Transverse colon (tissue), 4 donors: ENCODE data around the gene DEK. TPM values are rescaled to one million over a fixed set of nuclear protein-coding genes. Genes with fewer than 3 reads are reported as not detected.

Source experiments
- DNase-seq: peaks from one replicate; pipeline ENCODE4 v3.0.0-alpha.2; 2019
- H3K27ac ChIP-seq, 4 donors: fragments of 200-600 bp; sonication (generic); 2 replicates each; pipeline ENCODE4 v1.5.1; 2016 to 2018; ENCODE audit warnings: inconsistent platforms in 4 of 4
- H3K27me3 ChIP-seq: fragments of 200-600 bp; sonication (generic); 2 replicates; pipeline ENCODE4 v1.5.1; 2017; ENCODE audit warnings: inconsistent platforms
- H3K36me3 ChIP-seq, 4 donors: fragments of 200-600 bp; sonication (generic); 2 replicates each; pipeline ENCODE4 v1.5.1; 2017 to 2019; ENCODE audit warnings: inconsistent platforms in 4 of 4
- H3K4me1 ChIP-seq, 4 donors: fragments of 200-600 bp; sonication (generic); 2 replicates each; pipeline ENCODE4 v1.5.1; 2017 to 2020; ENCODE audit warnings: inconsistent platforms in 4 of 4
- H3K4me3 ChIP-seq, 4 donors: fragments of 200-600 bp; sonication (generic); 1 replicate in 1 of 4; 2 replicates in 3 of 4; pipeline versions ENCODE4 v1.5.1 to v1.6.1; 2017 to 2019; ENCODE audit warnings: inconsistent platforms in 4 of 4
- H3K9me3 ChIP-seq, 2 donors: fragments of 200-600 bp; sonication (generic); 2 replicates each; pipeline ENCODE4 v1.5.1; 2017 to 2019; ENCODE audit warnings: inconsistent platforms in 2 of 2
- EP300 ChIP-seq: sonication (generic); formaldehyde crosslinking; IDR thresholded peaks from one replicate; pipeline ENCODE4 v1.6.1; 2017; ENCODE audit warnings: antibody characterized with exemption, low read depth
- POLR2A ChIP-seq: fragments of 450-650 bp; IDR thresholded peaks from one replicate; pipeline ENCODE4 v1.6.1; 2016; ENCODE audit warnings: antibody characterized with exemption, mild to moderate bottlenecking, moderate library complexity
- POLR2AphosphoS5 ChIP-seq, 3 donors: sonication (generic); formaldehyde crosslinking; IDR thresholded peaks; one replicate each; pipeline ENCODE4 v1.6.1; 2016; ENCODE audit warnings: antibody characterized with exemption in 3 of 3
- WGBS, 2 donors: methylation state at CpG; one replicate each; pipeline ENCODE4 v1.1.5; 2018; ENCODE audit warnings: low coverage in 1 of 2; 5-methylcytosine and 5-hydroxymethylcytosine counted together
- in situ Hi-C, 4 donors: fragments of 200-750 bp; cut with MboI; loops; one replicate each; pipeline versions ENCODE4 v1.15.0 to v1.15.1; 2017; ENCODE audit warnings: low sequenced_read_pairs in 3 of 4, low pct_ligation_motif_present in 1 of 4, low pct_unique_long_range_greater_than_20kb in 1 of 4
- intact Hi-C: fragments of 100-400 bp; cut with DNase I; formaldehyde crosslinking; loops from one replicate; pipeline ENCODE4 v1.15.1; 2023; ENCODE audit warnings: low total_unique reads
- total RNA-seq, 4 donors: library from RNA; depleted of rRNA; stranded (reverse); fragments of >200 nt; gene quantifications; one replicate each; pipeline ENCODE4 v1.1.0, GENCODE V29; 2016
- TF ChIP-seq, protein P1 (sequence below), 5 experiments: fragments of 200-600 bp in 3 of 5; fragments of 450-650 bp in 2 of 5; sonication (generic) in 3 of 5; IDR thresholded peaks; 1 replicate in 2 of 5; 2 replicates in 3 of 5; pipeline ENCODE4 v1.5.1; 2016 to 2017; ENCODE audit warnings: antibody characterized with exemption in 5 of 5, inconsistent platforms in 3 of 5, mild to moderate bottlenecking in 2 of 5, moderate library complexity in 1 of 5

DEK gene
- total RNA-seq, 4 donors from 2014 or later: 96.9 to 175 (median 111) TPM

- H3K9me3 ChIP-seq: no peaks in the 10 kb centered on the region
- no peak overlapping the region for H3K4me3 ChIP-seq
- TF ChIP-seq POLR2A (no peak), POLR2AphosphoS5 (IDR thresholded peaks at IDR 0.05) (no peak), EP300 (no peak)
- TF ChIP-seq, protein P1, sequence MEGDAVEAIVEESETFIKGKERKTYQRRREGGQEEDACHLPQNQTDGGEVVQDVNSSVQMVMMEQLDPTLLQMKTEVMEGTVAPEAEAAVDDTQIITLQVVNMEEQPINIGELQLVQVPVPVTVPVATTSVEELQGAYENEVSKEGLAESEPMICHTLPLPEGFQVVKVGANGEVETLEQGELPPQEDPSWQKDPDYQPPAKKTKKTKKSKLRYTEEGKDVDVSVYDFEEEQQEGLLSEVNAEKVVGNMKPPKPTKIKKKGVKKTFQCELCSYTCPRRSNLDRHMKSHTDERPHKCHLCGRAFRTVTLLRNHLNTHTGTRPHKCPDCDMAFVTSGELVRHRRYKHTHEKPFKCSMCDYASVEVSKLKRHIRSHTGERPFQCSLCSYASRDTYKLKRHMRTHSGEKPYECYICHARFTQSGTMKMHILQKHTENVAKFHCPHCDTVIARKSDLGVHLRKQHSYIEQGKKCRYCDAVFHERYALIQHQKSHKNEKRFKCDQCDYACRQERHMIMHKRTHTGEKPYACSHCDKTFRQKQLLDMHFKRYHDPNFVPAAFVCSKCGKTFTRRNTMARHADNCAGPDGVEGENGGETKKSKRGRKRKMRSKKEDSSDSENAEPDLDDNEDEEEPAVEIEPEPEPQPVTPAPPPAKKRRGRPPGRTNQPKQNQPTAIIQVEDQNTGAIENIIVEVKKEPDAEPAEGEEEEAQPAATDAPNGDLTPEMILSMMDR (IDR thresholded peaks at IDR 0.05): no peak
- intact Hi-C loops: no loop called here
- no peaks in the 10 kb centered on the region for H3K27me3 ChIP-seq
- DNase-seq: no peak
- WGBS, 2 donors: 93 to 98% methylated on average over 4 of the region's 4 CpGs
- no peak overlapping the region for H3K27ac ChIP-seq
- H3K36me3 ChIP-seq: no peaks in the 10 kb centered on the region
- in situ Hi-C loops: no loop called here
- peaks cover 0 to 8% (median 0%) of the 10 kb centered on the region in 4 donors for H3K4me1 ChIP-seq
These were observed 25.0 kb upstream of the DEK start for GRCh38 chr6:18289283-18289682.

GRCh38 chr6:18284261-18284660, 19.9 kb upstream of the DEK start:
- H3K9me3 ChIP-seq: no peaks in the 10 kb centered on the region
- H3K27me3 ChIP-seq: peaks cover 4% of the 10 kb centered on the region
- no peaks in the 10 kb centered on the region for H3K4me1 ChIP-seq
- WGBS, 2 donors: 80 to 100% methylated on average over 1 to 2 of the region's 2 CpGs
- intact Hi-C loops (no loop called here), in situ Hi-C loops (no loop called here)
- no peak overlapping the region for H3K27ac ChIP-seq
- no peaks in the 10 kb centered on the region for H3K36me3 ChIP-seq
- no peak for DNase-seq
- no peak overlapping the region for H3K4me3 ChIP-seq
- TF ChIP-seq POLR2AphosphoS5 (IDR thresholded peaks at IDR 0.05) (no peak), EP300 (no peak), POLR2A (no peak)
- TF ChIP-seq, protein P1 (IDR thresholded peaks at IDR 0.05): no peak

DNA sequence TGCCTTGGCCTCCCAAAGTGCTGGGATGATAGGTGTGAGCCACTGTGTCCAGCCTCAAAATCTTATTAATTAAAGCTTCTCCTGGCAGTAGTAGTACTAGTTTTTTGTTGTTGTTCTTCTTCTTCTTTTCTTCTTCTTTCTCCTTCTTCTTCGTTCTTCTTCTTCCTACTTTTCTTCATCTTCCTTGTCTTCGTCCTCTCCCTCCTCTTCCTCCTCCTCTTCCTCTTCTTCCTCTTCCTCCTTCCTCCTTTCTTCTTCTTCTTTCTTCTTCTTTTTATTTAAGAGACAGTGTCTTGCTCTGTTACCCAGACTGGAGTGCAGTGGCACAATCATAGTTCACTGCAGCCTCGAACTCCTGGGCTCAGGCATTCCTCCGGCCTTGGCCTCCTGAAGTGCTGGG, 17.2 kb upstream of the DEK start:
- intact Hi-C loops (no loop called here), in situ Hi-C loops (no loop called here)
- Histone ChIP-seq H3K36me3 (no peaks in the 10 kb centered on the region), H3K4me1 (peaks cover 6 to 13% (median 10%) of the 10 kb centered on the region in 4 donors), H3K27me3 (peaks cover 31% of the 10 kb centered on the region), H3K9me3 (no peaks in the 10 kb centered on the region), H3K4me3 (no peak overlapping the region), H3K27ac (no peak overlapping the region)
- DNase-seq: no peak
- TF ChIP-seq, protein P1 (IDR thresholded peaks at IDR 0.05): no peak
- TF ChIP-seq POLR2AphosphoS5 (IDR thresholded peaks at IDR 0.05) (no peak), EP300 (no peak), POLR2A (no peak)
- WGBS, 2 donors: 87 to 91% methylated on average over 4 of the region's 4 CpGs

- no peaks in the 10 kb centered on the region for H3K9me3 ChIP-seq
- H3K4me3 ChIP-seq: no peak overlapping the region
- no peaks in the 10 kb centered on the region for H3K36me3 ChIP-seq
- intact Hi-C loops (no loop called here), in situ Hi-C loops (no loop called here)
- no peak for TF ChIP-seq POLR2A
- TF ChIP-seq POLR2AphosphoS5 (IDR thresholded peaks at IDR 0.05): no peak
- TF ChIP-seq, protein P1 (IDR thresholded peaks at IDR 0.05): no peak
- no peak for TF ChIP-seq EP300
- no peak for DNase-seq
- 63 to 66% methylated on average over 3 to 6 of the region's 6 CpGs for WGBS, 2 donors
- H3K4me1 ChIP-seq: peaks cover 6 to 14% (median 10%) of the 10 kb centered on the region in 4 donors
- peaks cover 44% of the 10 kb centered on the region for H3K27me3 ChIP-seq
- H3K27ac ChIP-seq: no peak overlapping the region
These were observed 15.8 kb upstream of the DEK start for GRCh38 chr6:18280084-18280483.
